ENCODE measurements around the gene EEF1A2.

- no peak for TF ChIP-seq CTCF (IDR thresholded peaks at IDR 0.05)
- TF ChIP-seq EZH2 (IDR thresholded peaks at IDR 0.05): no peak
- TF ChIP-seq EZH2phosphoT487 (IDR thresholded peaks at IDR 0.05): no peak
These were observed 41.7 kb upstream of the EEF1A2 start for GRCh38 chr20:63540417-63541186.
